GM12875 (cell line): Measurements from ENCODE around the gene OR5AK2.
"Not testable (repeated sequence)": the region's sequence is repeated elsewhere in the genome, so short reads cannot be mapped to it uniquely, and the experiment has no call there.

Source experiments
- H3K4me3 ChIP-seq: one replicate; pipeline ENCODE4 v1.5.1; 2011; ENCODE audit warnings: low read depth, low read length, control low read depth
- CTCF ChIP-seq: IDR thresholded peaks from 2 replicates; pipeline ENCODE4 v1.5.1; 2011; ENCODE audit warnings: low read depth, mild to moderate bottlenecking, control low read depth, inconsistent platforms, low read length, moderate library complexity, borderline replicate concordance; ENCODE audit not compliant: insufficient read depth

Gene OR5AK2

GRCh38 chr11:56988614-56989013 lies at the start of gene OR5AK2:
OR5AK2 (plus strand) TSS chr11:56988914; CDS start chr11:56988914, 0 bp downstream.
- H3K4me3 ChIP-seq, result no peak within 1 kb of the TSS
- no peak for TF ChIP-seq CTCF

GRCh38 chr11:56945526-56945925 lies 43.2 kb upstream of the OR5AK2 start:
- H3K4me3 ChIP-seq, result not testable (repeated sequence)

GRCh38 chr11:56948991-56949515 lies 39.7 kb upstream of the OR5AK2 start:
- TF ChIP-seq CTCF, result no peak
- no peak overlapping the region for H3K4me3 ChIP-seq

GRCh38 chr11:56950510-56950909 lies 38.2 kb upstream of the OR5AK2 start:
- no peak for TF ChIP-seq CTCF
- H3K4me3 ChIP-seq, result no peak overlapping the region

- H3K4me3 ChIP-seq, result not testable (repeated sequence)
Measured at GRCh38 chr11:56953907-56954306, 34.8 kb upstream of the OR5AK2 start.

- no peak overlapping the region for H3K4me3 ChIP-seq
- TF ChIP-seq CTCF, result no peak
Measured at GRCh38 chr11:56961609-56962008, 27.1 kb upstream of the OR5AK2 start.

GRCh38 chr11:56967726-56968125 lies 21.0 kb upstream of the OR5AK2 start:
- no peak for TF ChIP-seq CTCF
- no peak overlapping the region for H3K4me3 ChIP-seq

- no peak overlapping the region for H3K4me3 ChIP-seq
- TF ChIP-seq CTCF, result no peak
Measured at GRCh38 chr11:56968524-56968923, 20.2 kb upstream of the OR5AK2 start.
